ENCODE measurements around the gene SLC4A7.
"Not testable (repeated sequence)": the region's sequence is repeated elsewhere in the genome, so short reads cannot be mapped to it uniquely, and the experiment has no call there.

SLC4A7 gene

DNA sequence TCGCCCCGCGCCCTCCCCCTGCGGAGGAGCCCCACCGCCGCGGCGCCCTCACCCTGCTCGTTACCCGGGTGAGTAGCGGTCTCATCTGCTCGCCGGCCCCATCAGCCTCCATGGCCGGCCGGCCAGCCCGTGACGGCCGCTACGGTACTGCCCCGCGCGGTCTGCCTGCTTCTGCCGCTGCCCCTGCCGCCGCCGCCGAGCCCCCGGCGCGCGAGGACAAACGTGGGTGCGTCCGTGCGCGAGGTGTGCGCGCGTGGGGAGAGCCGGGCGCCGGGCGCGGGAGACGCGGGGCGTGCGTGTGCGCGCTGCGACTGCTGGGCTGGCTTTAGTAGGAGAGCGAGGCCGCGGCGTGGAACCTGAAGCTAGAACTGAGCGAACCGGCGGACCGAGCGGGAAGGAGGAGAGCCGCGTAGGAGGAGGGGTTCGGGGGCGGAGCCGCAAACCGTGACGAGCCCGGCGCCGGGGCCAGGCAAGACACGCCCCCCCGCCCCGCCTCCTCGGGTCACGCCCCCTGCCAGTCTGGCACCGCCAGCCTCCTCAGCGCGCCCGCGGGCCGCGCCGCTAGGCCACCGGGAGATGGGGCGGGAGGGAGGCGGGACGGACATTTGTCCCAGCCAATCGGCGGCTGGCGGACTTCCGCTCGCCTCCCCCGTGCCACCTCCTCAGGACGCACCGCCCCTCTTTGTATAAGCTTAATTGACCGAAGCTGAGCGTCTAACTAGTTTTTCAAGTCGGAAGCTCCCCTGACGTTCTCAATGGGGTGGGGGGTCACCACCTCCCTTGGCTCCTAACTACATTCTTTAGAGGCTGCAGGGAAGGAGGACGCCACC lies at the start of gene SLC4A7:
TSS of gene SLC4A7 (minus strand) at position 370 of the 830 bp plus-strand sequence. CDS start at position 112, 258 bp downstream.
- peak; percentile 91 for DNase-seq (ENCODE audit: low read depth)

DNA sequence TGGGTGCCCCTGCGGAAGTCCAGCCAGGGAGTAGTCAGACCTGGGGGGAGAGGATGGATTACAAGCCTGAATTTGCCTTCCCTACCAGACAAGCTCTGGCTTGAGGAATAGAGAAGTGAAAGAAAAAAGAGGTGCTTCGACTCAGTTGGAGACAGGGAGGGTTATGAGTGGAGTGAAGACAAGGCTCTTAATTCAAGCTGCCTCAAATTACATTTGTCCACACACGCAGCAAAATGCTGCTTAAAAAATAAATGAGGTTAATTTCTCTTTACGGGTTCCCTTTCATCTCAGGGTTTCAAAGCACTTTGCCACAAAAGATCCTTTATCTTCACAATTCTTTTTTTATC lies 49.0 kb upstream of the SLC4A7 start:
- DNase-seq (ENCODE audit: low read depth) = no peak

DNA sequence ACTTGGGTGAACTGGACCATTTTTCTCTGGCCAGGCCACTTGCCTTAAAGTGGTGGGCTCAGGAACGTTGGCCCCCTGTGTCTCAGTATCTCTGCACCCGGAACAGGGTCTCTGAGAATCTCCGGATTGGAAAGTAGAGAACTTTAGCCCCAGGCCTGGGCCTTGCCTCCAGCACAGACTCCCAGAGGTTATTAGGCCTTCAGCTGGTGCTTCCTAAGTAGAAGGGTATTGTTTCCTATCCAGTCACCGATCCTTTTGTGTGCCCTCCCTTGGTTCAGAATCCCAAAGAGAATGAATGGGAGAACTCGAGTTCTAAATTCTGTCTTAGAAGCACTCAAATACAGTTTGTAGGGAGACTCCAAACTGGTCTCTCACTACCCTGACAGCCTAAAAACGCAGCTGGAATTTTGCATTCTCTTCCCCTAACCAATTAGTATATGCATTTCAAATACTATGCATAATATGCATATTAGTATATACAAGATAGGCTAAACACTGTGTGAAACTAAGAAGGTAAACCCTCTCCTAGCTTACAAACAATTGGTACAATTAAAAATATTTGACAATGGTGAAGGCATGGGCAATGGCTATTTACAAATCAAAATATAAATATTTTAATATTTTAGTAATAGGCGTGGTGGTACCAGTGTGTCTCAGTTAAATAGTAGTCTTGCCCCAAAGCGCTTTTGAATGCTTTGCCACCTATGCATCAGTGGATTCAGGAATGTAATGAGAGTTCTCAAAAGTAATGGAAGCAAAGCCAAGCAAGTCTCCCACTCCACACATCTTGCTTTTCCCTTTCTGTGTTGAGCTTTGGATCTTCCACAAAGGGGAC lies 48.5 kb upstream of the SLC4A7 start:
- no peak for DNase-seq (ENCODE audit: low read depth)

DNA sequence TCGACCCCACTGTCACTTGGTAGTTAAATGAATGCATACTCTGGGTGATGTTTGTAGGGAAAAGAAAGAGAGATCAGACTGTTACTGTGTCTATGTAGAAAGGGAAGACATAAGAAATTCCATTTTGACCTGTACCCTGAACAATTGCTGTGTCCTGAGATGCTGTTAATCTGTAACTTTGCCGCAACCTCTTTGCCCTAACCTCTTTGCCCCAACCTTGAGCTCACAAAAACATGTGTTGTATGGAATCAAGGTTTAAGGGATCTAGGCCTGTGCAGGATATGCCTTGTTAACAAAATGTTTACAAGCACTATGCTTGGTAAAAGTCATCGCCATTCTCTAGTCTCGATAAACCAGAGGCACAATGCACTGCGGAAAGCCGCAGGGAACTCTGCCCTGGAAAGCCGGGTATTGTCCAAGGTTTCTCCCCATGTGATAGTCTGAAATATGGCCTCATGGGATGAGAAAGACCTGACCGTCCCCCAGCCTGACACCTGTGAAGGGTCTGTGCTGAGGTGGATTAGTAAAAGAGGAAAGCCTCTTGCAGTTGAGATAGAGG lies 47.1 kb upstream of the SLC4A7 start:
- DNase-seq (ENCODE audit: low read depth) = not testable (repeated sequence)

DNA sequence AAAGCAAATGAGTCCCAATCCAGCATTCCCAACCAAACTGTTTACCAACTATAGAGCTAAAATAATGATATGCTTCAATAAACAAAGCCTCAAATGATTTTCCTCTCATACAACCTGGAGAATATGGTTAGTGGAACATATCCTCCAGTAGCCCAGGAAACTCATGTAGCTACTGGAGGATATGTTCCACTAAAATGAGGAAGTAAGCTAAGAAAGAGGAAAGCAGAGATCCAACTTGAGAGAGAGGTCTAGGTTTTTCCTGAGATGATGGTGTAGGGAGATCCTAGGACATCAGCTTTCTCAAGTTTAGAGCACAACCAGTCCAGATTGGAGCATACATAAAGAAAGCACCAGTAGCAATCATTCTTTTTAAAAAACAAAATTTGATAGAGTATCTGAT lies 44.6 kb upstream of the SLC4A7 start:
- DNase-seq (ENCODE audit: low read depth) = no peak

DNA sequence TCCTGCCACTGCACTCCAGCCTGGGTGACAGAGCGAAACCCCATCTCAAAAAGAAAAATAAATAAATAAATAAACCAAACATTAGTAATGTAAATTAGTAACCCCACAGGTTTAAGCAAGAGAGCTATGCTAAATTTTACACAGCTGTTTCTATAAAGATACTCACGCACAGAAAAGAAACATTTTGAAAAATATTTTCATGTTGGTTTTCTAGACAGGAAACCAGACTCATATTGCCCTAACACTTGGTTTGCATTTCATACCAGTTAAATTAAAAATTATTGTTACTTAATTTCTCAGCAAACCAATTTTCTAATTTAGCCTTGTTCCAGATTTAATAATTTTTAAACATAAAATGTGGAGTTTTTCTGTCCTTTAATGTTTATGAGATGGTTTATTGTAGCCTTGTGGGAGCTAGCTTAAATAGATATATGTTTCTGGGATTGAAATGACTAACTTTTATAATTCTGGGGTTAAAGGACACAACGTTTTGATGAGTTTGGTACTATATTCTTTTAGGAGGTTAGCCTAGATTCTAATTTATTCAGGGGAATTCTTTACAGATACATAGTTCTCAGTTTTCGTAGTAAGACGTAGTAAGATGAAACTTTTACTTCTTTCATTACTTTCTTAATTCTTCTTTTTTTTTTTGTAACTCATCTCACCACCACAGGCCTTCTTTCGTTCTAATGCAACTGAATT lies 42.6 kb upstream of the SLC4A7 start:
- no peak for DNase-seq (ENCODE audit: low read depth)

DNA sequence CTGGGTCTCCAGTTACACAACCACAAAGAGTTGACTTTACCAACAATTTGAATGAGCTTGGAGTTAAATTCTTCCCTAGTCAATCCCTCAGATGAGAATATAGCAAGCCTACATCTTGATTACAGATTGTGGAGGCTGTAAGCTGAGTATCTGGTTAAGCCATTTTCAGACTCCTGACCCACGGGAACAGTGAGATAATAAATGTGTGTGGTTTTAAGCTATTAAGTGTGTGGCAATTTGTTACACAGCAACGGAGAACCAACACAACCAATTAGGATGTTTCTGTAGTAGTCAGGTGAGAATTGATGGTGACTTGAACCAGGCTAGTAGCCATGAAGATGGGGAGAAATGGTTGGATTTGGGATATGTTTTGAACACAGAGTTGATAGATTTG lies 37.7 kb upstream of the SLC4A7 start:
- DNase-seq (ENCODE audit: low read depth) = peak; percentile 94

DNA sequence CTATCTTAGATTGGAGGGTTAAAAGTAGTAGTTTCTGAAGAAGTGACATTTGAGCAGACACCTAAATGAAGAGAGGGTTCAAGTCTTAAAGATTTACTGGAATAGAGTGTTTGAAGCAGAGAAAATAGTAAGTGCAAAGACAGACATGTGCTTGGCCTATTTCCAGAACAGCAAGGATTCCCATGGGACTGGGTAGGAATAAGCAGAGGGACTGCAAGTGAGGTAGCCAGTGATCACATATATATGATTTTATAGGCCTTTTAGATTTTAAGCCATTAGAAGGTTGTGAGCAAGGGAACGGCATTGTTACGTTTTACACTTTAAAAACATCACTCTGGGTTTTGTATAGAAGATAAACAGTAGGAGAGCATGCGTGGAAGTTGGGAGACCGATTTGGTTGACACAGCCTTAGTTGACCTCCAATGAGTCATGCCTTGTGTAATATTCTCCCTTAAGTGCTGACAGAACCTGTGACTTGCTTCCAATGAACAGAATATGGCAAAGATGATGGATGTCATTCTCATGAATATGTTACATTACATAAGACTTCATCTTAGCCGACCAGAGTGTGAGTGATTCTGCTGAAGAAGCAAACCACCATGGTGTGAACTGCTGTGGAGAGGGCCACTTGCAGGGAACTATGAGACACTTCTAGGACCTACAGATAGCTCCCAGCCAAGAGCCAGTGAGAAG lies 37.1 kb upstream of the SLC4A7 start:
- DNase-seq (ENCODE audit: low read depth) = peak; percentile 99

DNA sequence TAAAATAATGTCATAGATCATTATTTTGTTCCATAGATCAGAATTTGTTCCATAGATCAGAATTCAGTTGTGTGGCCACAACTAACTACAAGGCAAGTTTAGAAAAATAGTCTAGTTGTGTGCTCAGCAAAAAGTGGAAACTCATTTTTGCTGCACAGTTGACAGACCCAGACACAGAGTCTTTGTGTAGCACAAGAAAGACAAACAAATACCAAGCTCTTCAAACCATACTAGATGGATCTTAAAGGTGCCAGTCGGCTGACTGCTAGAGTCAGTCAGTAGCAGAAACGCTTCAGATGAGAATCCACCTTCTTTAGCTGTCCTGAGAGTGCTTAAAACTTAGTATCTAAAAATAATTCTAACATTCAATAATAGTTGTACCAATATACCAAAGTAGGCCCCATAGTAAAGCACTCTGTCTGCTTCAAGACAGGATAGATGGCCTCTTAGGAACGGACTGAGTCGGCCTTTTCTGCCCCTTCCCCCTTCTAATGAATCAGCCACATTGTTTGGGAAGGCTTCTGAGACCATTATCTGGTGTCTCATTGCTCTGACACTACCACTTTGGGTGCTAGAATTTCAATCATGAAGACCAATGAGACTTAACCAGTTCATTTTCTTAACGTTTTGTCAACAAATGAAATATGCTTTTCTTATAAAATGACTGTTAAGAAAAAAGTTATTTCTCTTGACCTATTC lies 27.7 kb upstream of the SLC4A7 start:
- DNase-seq (ENCODE audit: low read depth) = no peak

DNA sequence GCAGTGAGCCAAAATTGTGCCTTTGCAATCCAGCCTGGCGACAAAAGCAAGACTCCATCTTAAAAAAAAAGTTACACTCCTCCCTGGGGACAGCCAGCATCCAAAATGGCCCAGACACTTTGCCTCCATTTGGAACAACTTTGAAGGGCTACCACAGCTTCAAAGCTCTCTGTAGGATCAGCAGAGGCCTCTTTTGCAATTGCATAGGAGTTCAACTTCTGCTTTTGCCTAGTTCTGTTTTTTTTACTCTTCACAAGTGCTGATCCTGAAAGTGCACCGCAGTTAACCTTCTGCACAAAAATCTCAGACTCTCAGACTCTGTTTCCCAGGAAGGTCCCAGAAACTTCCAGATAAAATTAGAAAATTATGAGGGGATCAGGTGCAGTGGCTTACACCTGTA lies 25.2 kb upstream of the SLC4A7 start:
- DNase-seq (ENCODE audit: low read depth) = no peak

DNA sequence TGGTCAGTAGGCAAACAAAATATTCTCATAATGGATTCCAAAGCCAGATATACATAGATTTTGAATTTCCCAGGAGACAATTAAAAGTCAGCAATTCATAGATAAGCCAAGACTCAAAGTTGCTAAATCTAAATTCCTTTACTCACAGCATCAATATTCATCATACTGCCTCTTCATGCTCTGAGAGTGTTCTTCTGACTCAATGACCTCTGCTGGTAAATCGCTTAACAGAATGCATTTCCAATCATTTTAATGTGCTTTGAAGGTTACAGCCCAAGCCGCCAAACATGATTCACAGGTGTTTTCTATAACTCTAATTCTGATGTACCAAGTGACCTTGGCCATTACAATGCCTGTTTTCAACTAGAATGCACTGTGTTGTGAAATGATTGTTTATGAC lies 24.2 kb upstream of the SLC4A7 start:
- no peak for DNase-seq (ENCODE audit: low read depth)

DNA sequence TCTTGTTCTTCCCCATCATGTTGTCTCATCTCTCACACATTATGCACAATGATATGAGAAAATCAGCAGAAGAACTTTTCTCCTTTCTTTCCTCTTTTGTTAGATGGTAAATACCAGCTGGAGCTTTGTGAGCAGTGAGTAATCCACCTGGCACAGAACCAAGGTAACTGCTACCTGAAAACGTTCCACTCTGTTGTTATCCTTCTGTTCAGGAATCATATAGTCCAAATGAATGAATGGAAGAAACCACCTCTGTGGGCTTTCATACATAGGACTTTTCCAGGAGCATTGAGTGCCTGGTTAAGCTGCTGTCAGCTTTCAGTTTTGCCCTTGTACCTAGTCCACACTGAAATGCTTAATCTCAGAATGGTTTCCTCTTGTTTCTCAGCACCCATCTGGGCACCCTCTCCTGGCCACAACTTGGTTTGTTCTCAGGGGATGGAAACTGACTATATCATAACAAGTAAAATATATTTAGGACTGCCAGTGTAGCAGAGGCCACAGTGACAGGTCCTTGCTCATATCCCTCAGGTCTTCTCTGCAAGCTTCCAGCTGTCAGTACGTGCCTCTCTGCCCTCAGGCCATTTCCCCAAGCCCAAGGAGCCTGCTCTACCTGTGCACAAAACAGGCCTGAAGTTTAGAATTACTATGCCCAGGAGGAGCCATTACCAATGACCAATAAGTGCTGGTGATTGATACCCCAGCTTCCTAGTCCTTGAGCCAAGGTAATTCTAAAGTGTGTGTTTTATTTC lies 23.5 kb upstream of the SLC4A7 start:
- no peak for DNase-seq (ENCODE audit: low read depth)

DNA sequence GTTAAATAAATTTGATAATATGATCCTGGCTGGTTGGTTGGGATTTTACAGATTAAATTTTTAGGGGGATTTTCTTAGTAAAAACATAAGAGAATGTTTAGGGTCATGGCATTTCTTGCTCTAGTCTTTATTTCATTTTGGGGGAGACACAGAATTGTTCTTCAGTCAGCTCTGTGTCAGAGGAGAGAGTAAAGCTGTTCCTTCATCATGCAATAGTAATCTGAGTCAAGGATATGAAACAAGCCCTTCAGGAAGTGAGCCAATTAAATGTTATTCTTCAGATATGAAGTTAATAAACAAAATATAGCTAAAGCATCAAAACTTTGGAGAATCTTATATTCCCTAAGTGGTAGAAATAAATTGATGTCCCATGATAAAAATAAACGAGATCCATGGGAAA lies 22.9 kb upstream of the SLC4A7 start:
- DNase-seq (ENCODE audit: low read depth) = no peak

DNA sequence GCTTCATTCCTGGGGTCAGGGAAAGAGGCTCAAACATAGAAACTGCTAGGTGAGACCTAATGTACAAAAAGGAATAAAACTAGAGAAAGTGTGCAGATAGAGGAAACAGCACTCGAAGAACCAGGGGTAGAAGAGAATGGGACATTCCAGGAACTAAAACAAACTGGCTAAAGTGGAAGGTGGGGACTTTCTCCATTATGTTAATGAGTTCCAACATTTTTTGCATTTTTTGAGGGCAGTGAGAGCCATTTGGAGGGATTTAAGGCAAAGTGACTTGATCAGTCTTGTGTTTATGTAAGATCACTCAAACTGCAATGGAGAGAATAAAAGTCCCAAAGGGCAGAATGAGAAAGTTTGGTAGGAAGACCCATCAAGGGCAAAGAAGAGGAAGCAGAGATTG lies 20.6 kb upstream of the SLC4A7 start:
- no peak for DNase-seq (ENCODE audit: low read depth)

DNA sequence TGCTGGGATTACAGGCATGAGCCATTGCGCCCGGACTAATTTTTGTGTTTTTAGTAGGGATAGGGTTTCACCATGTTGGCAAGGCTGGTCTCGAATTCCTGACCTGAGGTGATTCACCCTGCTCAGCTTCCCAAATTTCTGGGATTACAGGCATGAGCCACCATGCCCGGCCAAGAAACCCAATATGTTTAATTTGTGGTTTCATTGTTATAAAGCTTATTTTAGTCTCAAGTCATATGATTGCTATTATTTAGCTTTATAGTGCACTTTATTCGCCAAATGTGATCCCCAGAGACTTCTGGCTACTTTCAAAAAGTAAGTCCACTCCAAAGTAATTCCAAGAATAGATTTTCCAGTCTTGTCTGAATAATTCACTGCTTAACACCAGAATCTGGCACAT lies 19.3 kb upstream of the SLC4A7 start:
- no peak for DNase-seq (ENCODE audit: low read depth)

DNA sequence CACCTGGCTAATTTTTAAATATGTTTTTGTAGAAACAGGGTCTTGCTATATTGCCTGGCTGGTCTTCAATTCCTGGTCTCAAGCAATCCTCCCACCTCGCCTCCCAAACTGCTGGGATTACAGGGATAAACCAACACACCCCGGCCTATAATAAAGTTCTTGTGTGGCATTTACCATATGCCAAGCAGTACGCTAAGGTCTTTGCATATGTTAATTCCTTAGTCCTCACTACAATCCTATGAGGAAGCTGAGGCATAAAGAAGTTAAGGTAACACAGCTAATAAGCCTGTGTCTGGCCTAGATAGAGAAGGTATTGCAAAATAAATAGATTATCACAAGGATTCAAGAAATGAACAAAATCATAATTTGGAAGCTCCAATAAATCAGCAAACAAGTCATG lies 17.6 kb upstream of the SLC4A7 start:
- no peak for DNase-seq (ENCODE audit: low read depth)

DNA sequence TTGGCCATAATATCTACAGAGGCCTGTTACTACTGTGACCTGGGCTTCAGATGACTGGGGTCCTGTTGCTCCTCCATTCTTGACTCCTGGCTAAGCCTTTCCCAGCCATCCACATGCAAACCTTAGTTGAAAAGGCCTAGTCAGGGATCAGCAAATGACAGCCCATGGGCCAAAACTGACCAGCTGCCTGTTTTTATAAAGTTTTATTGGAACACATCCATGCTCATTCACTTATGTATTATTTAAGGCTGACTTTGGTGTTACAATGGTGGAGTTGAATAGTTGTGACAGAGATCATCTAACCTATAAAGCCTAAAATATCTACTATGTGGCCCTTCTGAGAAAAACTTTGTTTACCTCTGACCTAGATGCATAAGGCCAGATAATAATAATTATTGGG lies 16.8 kb upstream of the SLC4A7 start:
- no peak for DNase-seq (ENCODE audit: low read depth)

DNA sequence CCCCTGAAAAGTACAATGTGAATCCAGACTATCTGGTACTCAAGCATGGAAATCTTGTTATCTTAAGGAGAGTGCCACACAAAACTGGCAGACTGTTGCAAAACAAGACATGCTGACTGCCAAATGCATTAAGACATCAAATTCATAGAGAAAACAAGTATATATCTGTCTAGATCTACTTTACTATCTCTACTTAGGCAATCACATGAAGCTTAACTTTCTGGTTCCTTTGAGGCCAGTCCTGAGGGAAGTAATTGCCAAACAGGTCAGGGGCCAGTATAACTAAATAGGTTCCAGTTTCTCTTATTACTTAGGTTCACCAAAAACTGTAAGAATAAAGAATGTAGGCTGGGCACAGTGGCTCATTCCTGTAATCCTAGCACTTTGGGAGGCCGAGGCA lies 15.9 kb upstream of the SLC4A7 start:
- DNase-seq (ENCODE audit: low read depth) = peak; percentile 75

DNA sequence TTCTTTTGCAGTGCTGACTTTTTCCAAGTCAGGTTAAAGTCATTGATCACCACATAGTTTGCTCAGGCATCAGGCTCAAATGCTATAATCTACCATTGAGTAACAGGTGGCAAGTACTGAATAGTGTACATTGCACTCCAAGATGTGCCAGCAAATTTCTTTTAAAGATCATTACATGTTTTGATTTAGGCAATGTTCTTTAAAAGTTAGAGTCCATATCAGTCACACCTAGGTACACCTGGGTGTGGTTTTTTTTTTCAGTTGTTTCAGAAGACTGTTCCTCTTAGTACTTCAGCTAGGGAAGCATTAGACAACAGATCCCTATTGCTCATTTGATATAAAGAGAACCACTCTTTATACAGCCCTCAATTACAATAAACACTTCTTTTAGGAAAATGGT lies 10.6 kb upstream of the SLC4A7 start:
- no peak for DNase-seq (ENCODE audit: low read depth)

DNA sequence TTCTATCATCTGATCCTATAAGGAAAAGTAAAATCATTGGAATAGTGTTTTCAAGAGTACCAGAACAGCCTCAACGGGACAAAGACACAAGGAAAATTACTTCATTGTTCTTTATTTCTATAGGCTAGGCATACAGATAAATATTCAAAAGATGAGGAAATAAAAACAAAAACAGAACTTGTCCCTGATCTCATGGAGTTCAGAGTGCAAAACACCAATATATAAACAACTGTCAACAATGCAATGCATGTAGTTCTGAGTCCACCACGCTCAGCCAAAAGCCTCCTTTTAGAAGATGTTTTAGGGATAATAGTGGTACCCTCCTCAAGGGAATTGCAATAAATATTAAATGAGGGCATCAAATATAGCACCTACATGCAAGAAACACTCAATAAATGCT lies 4.6 kb upstream of the SLC4A7 start:
- DNase-seq (ENCODE audit: low read depth) = peak; percentile 60

DNA sequence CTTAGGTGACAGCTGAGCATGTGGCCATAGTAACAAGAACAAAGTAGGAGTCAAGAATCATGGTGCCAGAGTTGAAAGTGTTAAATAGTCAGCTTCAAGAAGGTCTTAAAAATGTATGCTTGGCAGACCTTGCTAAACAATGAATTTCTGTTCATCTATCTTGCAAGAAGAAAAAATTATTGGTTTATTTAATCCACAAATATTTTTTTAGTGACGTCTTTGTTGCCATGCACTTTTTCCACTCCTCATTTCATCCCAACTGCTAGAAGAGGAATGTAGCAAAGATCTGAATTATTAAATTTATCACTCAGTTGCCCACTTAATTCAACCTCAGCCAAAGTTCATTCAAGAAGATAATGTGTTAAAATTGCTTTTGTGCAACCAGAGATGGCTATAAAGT lies 3.2 kb upstream of the SLC4A7 start:
- DNase-seq (ENCODE audit: low read depth) = no peak
